Gastroesophageal sphincter (tissue), 4 donors: Measurements from ENCODE around the gene KANTR. TPM values are rescaled to one million over a fixed set of nuclear protein-coding genes. Genes with fewer than 3 reads are reported as not detected.
A peak's percentile ranks its signal among the peaks of the same experiment; 100 is the strongest.

Source experiments
- ATAC-seq: fragments of 150-250 bp; one replicate; pipeline ENCODE4 v1.9.1; 2016; ENCODE audit warnings: mild to moderate bottlenecking, moderate library complexity
- H3K27ac ChIP-seq, 4 donors: fragments of 200-600 bp; sonication (generic) in 3 of 4; 1 replicate in 3 of 4; 2 replicates in 1 of 4; pipeline ENCODE4 v1.5.1; 2016 to 2019
- H3K27me3 ChIP-seq: fragments of 200-600 bp; sonication (generic); one replicate; pipeline ENCODE4 v1.5.1; 2019
- H3K36me3 ChIP-seq, 2 donors: fragments of 200-600 bp; sonication (generic); one replicate each; pipeline ENCODE4 v1.5.1; 2019; ENCODE audit warnings: control low read depth in 1 of 2
- H3K4me1 ChIP-seq, 3 donors: fragments of 200-600 bp; sonication (generic); 1 replicate in 2 of 3; 2 replicates in 1 of 3; pipeline ENCODE4 v1.5.1; 2016 to 2019; ENCODE audit warnings: control low read depth in 2 of 3
- H3K4me3 ChIP-seq, 2 donors: fragments of 200-600 bp; sonication (generic); one replicate each; pipeline ENCODE4 v1.5.1; 2019; ENCODE audit warnings: mild to moderate bottlenecking in 1 of 2, moderate library complexity in 1 of 2
- H3K9me3 ChIP-seq, 3 donors: fragments of 200-600 bp; sonication (generic); one replicate each; pipeline ENCODE4 v1.5.1; 2017 to 2019; ENCODE audit warnings: control low read depth in 2 of 3
- EP300 ChIP-seq: sonication (generic); formaldehyde crosslinking; IDR thresholded peaks from one replicate; pipeline ENCODE4 v1.6.1; 2017; ENCODE audit warnings: antibody characterized with exemption, mild to moderate bottlenecking
- POLR2A ChIP-seq, 2 donors: fragments of 450-650 bp; IDR thresholded peaks; one replicate each; pipeline ENCODE4 v1.6.1; 2017; ENCODE audit warnings: antibody characterized with exemption in 2 of 2, mild to moderate bottlenecking in 2 of 2, moderate library complexity in 1 of 2
- POLR2AphosphoS5 ChIP-seq: sonication (generic); formaldehyde crosslinking; IDR thresholded peaks from one replicate; pipeline ENCODE4 v1.6.1; 2017; ENCODE audit warnings: antibody characterized with exemption
- WGBS, 2 donors: methylation state at CpG; one replicate each; pipeline ENCODE4 v1.1.5; 2018; ENCODE audit warnings: low coverage in 1 of 2; 5-methylcytosine and 5-hydroxymethylcytosine counted together
- total RNA-seq, 4 donors: library from RNA; depleted of rRNA; stranded (reverse); fragments of >200 nt; gene quantifications; one replicate each; pipeline ENCODE4 v1.1.0, GENCODE V29; 2016
- TF ChIP-seq, protein P1 (sequence below), 4 experiments: fragments of 200-600 bp in 2 of 4; fragments of 450-650 bp in 2 of 4; sonication (generic) in 1 of 4; IDR thresholded peaks; one replicate each; pipeline ENCODE4 v1.5.1; 2017 to 2019; ENCODE audit warnings: antibody characterized with exemption in 4 of 4, mild to moderate bottlenecking in 2 of 4, moderate library complexity in 2 of 4

Gene KANTR
- total RNA-seq, 4 donors from 2014 or later, result 7.7 to 36.6 (median 13.7) TPM

GRCh38 chrX:53095796-53096195 is 1.9 kb downstream of the KANTR start:
- Histone ChIP-seq H3K27me3 (no peaks in the 10 kb centered on the region), H3K9me3 (no peaks in the 10 kb centered on the region), H3K27ac (no peak overlapping the region), H3K36me3 (peaks cover 0 to 16% of the 10 kb centered on the region in 2 donors), H3K4me1 (peaks cover 0 to 9% (median 0%) of the 10 kb centered on the region in 3 donors), H3K4me3 (no peak overlapping the region)
- TF ChIP-seq, protein P1, sequence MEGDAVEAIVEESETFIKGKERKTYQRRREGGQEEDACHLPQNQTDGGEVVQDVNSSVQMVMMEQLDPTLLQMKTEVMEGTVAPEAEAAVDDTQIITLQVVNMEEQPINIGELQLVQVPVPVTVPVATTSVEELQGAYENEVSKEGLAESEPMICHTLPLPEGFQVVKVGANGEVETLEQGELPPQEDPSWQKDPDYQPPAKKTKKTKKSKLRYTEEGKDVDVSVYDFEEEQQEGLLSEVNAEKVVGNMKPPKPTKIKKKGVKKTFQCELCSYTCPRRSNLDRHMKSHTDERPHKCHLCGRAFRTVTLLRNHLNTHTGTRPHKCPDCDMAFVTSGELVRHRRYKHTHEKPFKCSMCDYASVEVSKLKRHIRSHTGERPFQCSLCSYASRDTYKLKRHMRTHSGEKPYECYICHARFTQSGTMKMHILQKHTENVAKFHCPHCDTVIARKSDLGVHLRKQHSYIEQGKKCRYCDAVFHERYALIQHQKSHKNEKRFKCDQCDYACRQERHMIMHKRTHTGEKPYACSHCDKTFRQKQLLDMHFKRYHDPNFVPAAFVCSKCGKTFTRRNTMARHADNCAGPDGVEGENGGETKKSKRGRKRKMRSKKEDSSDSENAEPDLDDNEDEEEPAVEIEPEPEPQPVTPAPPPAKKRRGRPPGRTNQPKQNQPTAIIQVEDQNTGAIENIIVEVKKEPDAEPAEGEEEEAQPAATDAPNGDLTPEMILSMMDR (IDR thresholded peaks at IDR 0.05), result no peak
- TF ChIP-seq POLR2AphosphoS5 (no peak), EP300 (no peak), POLR2A (IDR thresholded peaks at IDR 0.05) (no peak)
- WGBS, 2 donors, result 76 to 92% methylated on average over 2 to 3 of the region's 3 CpGs
- no peak for ATAC-seq

DNA sequence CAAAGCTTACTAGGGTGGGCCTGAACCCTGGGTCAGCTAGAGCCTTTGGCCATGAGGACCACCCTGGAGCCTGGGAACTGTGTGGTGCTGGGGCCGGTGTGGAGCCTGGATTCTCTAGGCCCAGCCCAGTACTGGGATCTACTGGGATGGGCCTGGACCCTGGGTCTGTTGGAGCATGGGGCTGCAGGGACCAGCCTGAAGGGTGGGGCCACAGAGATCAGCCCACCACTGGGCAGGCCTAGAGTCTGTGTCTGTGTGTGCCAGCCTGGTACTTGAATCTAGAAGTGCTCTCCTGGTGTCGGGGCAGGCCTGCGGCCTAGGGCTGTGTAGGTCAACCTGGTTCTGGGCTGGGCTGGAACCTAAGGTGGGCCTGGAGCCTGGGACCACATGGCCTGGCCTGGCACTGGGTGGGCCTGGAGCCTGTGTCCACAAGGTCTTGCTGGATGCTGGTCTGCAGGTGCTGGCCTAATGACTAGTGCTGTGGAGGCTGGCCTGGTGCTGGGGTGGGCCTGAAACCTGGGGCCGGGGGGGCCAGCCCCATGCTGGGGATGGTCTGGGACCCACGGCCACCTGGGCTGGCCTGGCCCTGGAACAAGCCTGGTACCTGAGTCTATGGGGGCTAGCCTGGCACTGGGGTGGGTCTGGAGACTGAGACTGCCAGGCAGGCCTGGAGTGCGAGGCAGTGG is 21.1 kb downstream of the KANTR start:
- no peak overlapping the region for H3K4me3 ChIP-seq
- no peak for ATAC-seq
- peaks cover 0 to 7% of the 10 kb centered on the region in 2 donors for H3K36me3 ChIP-seq
- H3K27ac ChIP-seq, result peak overlapping the region in 3 of 4 donors; percentile 7 to 68 (median 67)
- H3K27me3 ChIP-seq, result no peaks in the 10 kb centered on the region
- no CpG with 5 or more reads among the region's 6 CpGs for WGBS, 2 donors
- H3K4me1 ChIP-seq, result peaks cover 0 to 13% (median 0%) of the 10 kb centered on the region in 3 donors
- no peak for TF ChIP-seq EP300
- TF ChIP-seq POLR2AphosphoS5, result no peak
- TF ChIP-seq, protein P1 (IDR thresholded peaks at IDR 0.05), result no peak
- no peak for TF ChIP-seq POLR2A (IDR thresholded peaks at IDR 0.05)
- no peaks in the 10 kb centered on the region for H3K9me3 ChIP-seq

GRCh38 chrX:53115550-53115874 is 21.6 kb downstream of the KANTR start:
- Histone ChIP-seq H3K27me3 (no peaks in the 10 kb centered on the region), H3K9me3 (no peaks in the 10 kb centered on the region), H3K36me3 (peaks cover 0 to 7% of the 10 kb centered on the region in 2 donors), H3K27ac (peak overlapping the region in 3 of 4 donors; percentile 7 to 68 (median 67)), H3K4me1 (peaks cover 0 to 13% (median 0%) of the 10 kb centered on the region in 3 donors), H3K4me3 (no peak overlapping the region)
- TF ChIP-seq POLR2A (IDR thresholded peaks at IDR 0.05) (no peak), POLR2AphosphoS5 (no peak), EP300 (no peak)
- TF ChIP-seq, protein P1 (IDR thresholded peaks at IDR 0.05), result no peak
- no peak for ATAC-seq
- 83% methylated on average over 1 of the region's 2 CpGs; no CpG with 5 or more reads in 1 of the 2 donors for WGBS, 2 donors

- peak overlapping the region in 1 of 2 donors; percentile 23 for H3K4me3 ChIP-seq
- H3K27ac ChIP-seq, result peak overlapping the region; percentile 29 to 68 (median 63)
- WGBS, 2 donors, result 20% methylated on average over 1 of the region's 3 CpGs; no CpG with 5 or more reads in 1 of the 2 donors
- peak; percentile 79 for ATAC-seq
- H3K4me1 ChIP-seq, result peaks cover 0 to 13% (median 0%) of the 10 kb centered on the region in 3 donors
- H3K36me3 ChIP-seq, result peaks cover 0 to 7% of the 10 kb centered on the region in 2 donors
- no peaks in the 10 kb centered on the region for H3K9me3 ChIP-seq
- TF ChIP-seq, protein P1 (IDR thresholded peaks at IDR 0.05), result no peak
- peak; percentile 23 for TF ChIP-seq POLR2AphosphoS5
- H3K27me3 ChIP-seq, result no peaks in the 10 kb centered on the region
These were observed 22.2 kb downstream of the KANTR start for GRCh38 chrX:53116101-53116500.

GRCh38 chrX:53122013-53122412 is 28.1 kb downstream of the KANTR start:
- no peak for ATAC-seq
- no peaks in the 10 kb centered on the region for H3K9me3 ChIP-seq
- no peaks in the 10 kb centered on the region for H3K27me3 ChIP-seq
- no peak overlapping the region for H3K27ac ChIP-seq
- 0 to 22% methylated on average over 1 of the region's 1 CpG for WGBS, 2 donors
- no peaks in the 10 kb centered on the region for H3K4me1 ChIP-seq
- TF ChIP-seq POLR2A (IDR thresholded peaks at IDR 0.05) (no peak), POLR2AphosphoS5 (no peak), EP300 (no peak)
- TF ChIP-seq, protein P1 (IDR thresholded peaks at IDR 0.05), result no peak
- H3K36me3 ChIP-seq, result no peaks in the 10 kb centered on the region
- H3K4me3 ChIP-seq, result no peak overlapping the region
